SK-N-SH (cell line): ENCODE data around the gene TLDC2. TPM values are rescaled to one million over a fixed set of nuclear protein-coding genes. Genes with fewer than 3 reads are reported as not detected.
"Not testable (repeated sequence)": the region's sequence is repeated elsewhere in the genome, so short reads cannot be mapped to it uniquely, and the experiment has no call there.

Source experiments
- CTCF ChIA-PET: fragments of 300-600, 350-600 bp; formaldehyde crosslinking; extraction: SDS; loops from one replicate; lab custom pipeline; 2021; lab: Yijun Ruan, JAX
- POLR2A ChIA-PET: fragments of 350-600 bp; sonication (Branson Sonifier 250); formaldehyde crosslinking; extraction: SDS; loops from one replicate; lab custom pipeline; 2020; ENCODE audit warnings: antibody characterized with exemption, inconsistent platforms; lab: Yijun Ruan, JAX
- DNase-seq: peaks from one replicate; pipeline ENCODE4 v3.0.0; 2012
- H2AFZ ChIP-seq: fragments of 200-600 bp; sonication (generic); 2 replicates; pipeline ENCODE4 v1.8.1; 2016; ENCODE audit warnings: antibody characterized with exemption, mild to moderate bottlenecking, low read depth
- H3F3A ChIP-seq: fragments of 200-600 bp; sonication (generic); replicated peaks from 2 replicates; pipeline ENCODE3; 2016; ENCODE audit warnings: antibody characterized with exemption, mild to moderate bottlenecking; ENCODE audit not compliant: insufficient read depth
- H3K27ac ChIP-seq, 2 experiments: fragments of 200-500 bp in 1 of 2; fragments of 200-600 bp in 1 of 2; sonication (Bioruptor generic) in 1 of 2; sonication (generic), shearing (Covaris generic) in 1 of 2; 2 replicates each; pipeline versions ENCODE4 v1.5.1 to v1.6.1; 2014 to 2016; ENCODE audit warnings: low read depth in 2 of 2, inconsistent platforms in 1 of 2, low read length in 1 of 2, mild to moderate bottlenecking in 1 of 2, mixed read lengths in 1 of 2
- H3K27me3 ChIP-seq: fragments of 200-600 bp; sonication (generic), shearing (Covaris generic); 2 replicates; pipeline ENCODE4 v1.6.1; 2016; ENCODE audit warnings: mixed run types; ENCODE audit not compliant: insufficient read depth
- H3K36me3 ChIP-seq, 2 experiments: fragments of 200-500 bp in 1 of 2; fragments of 200-600 bp in 1 of 2; sonication (Bioruptor generic) in 1 of 2; sonication (generic) in 1 of 2; replicated peaks in 1 of 2; 2 replicates each; pipeline versions ENCODE3 to v1.5.1; 2014 to 2016; ENCODE audit warnings: low read length in 1 of 2, mild to moderate bottlenecking in 1 of 2; ENCODE audit not compliant: insufficient read depth in 2 of 2, control insufficient read depth in 1 of 2
- H3K4me1 ChIP-seq, 2 experiments: fragments of 200-500 bp in 1 of 2; fragments of 200-600 bp in 1 of 2; sonication (Bioruptor generic) in 1 of 2; sonication (generic), shearing (Covaris generic) in 1 of 2; 2 replicates each; pipeline versions ENCODE4 v1.5.1 to v1.6.1; 2014 to 2016; ENCODE audit warnings: low read depth in 1 of 2, low read length in 1 of 2, mixed run types in 1 of 2; ENCODE audit not compliant: insufficient read depth in 2 of 2, control insufficient read depth in 1 of 2
- H3K4me2 ChIP-seq: fragments of 200-600 bp; sonication (generic), shearing (Covaris generic); 2 replicates; pipeline ENCODE4 v1.6.1; 2017; ENCODE audit warnings: mixed run types
- H3K4me3 ChIP-seq, 2 experiments: fragments of 200-500 bp in 1 of 2; fragments of 200-600 bp in 1 of 2; sonication (Bioruptor generic) in 1 of 2; sonication (generic), shearing (Covaris generic) in 1 of 2; 2 replicates each; pipeline versions ENCODE4 v1.5.1 to v1.8.1; 2014 to 2016; ENCODE audit warnings: low read depth in 2 of 2, inconsistent platforms in 1 of 2, low read length in 1 of 2, mild to moderate bottlenecking in 1 of 2, mixed read lengths in 1 of 2, moderate library complexity in 1 of 2
- H3K79me2 ChIP-seq: fragments of 200-600 bp; sonication (generic); 2 replicates; pipeline ENCODE4 v1.8.1; 2017; ENCODE audit warnings: mild to moderate bottlenecking; ENCODE audit not compliant: insufficient read depth
- H3K9ac ChIP-seq: fragments of 200-600 bp; sonication (generic); 2 replicates; pipeline ENCODE4 v1.6.1; 2017; ENCODE audit warnings: mixed run types
- H3K9me2 ChIP-seq: fragments of 200-600 bp; sonication (generic); 2 replicates; pipeline ENCODE4 v1.6.1; 2017; ENCODE audit warnings: mixed run types
- H3K9me3 ChIP-seq: fragments of 200-600 bp; sonication (generic); 2 replicates; pipeline ENCODE4 v1.6.1; 2017; ENCODE audit warnings: mixed run types, mild to moderate bottlenecking, moderate library complexity
- H4K20me1 ChIP-seq: fragments of 200-600 bp; sonication (generic); 2 replicates; pipeline ENCODE4 v1.6.1; 2017; ENCODE audit warnings: mild to moderate bottlenecking, mixed run types; ENCODE audit not compliant: insufficient read depth
- CTCF ChIP-seq: fragments of 200-600 bp; sonication (generic); IDR thresholded peaks from 2 replicates; pipeline ENCODE4 v1.6.1; 2017; ENCODE audit warnings: antibody characterized with exemption, mild to moderate bottlenecking, moderate library complexity
- EP300 ChIP-seq, 2 experiments: IDR thresholded peaks; 2 replicates each; pipeline versions ENCODE4 v1.4.0 to v1.6.1; 2012; ENCODE audit warnings: borderline replicate concordance in 1 of 2, low read depth in 1 of 2, low read length in 1 of 2
- FOXJ3 ChIP-seq: sonication (generic); formaldehyde crosslinking; IDR thresholded peaks from 2 replicates; pipeline ENCODE4 v1.5.1; 2020; ENCODE audit warnings: mild to moderate bottlenecking, missing genetic modification reagents
- FOXM1 ChIP-seq: IDR thresholded peaks from 2 replicates; pipeline ENCODE4 v1.4.0; 2012; ENCODE audit warnings: low read depth, mild to moderate bottlenecking
- GABPA ChIP-seq: IDR thresholded peaks from 2 replicates; pipeline ENCODE4 v1.4.0; 2012; ENCODE audit warnings: low read depth, mild to moderate bottlenecking
- GATA2 ChIP-seq: sonication (generic); formaldehyde crosslinking; IDR thresholded peaks from 2 replicates; pipeline ENCODE4 v1.5.0; 2020; ENCODE audit warnings: mild to moderate bottlenecking, missing genetic modification reagents
- POLR2AphosphoS5 ChIP-seq: IDR thresholded peaks from 2 replicates; pipeline ENCODE4 v1.6.1; 2012; ENCODE audit warnings: low read depth, low read length
- RAD21 ChIP-seq: IDR thresholded peaks from 2 replicates; pipeline ENCODE4 v1.6.1; 2012; ENCODE audit warnings: mild to moderate bottlenecking, low read length
- RFX5 ChIP-seq: IDR thresholded peaks from 2 replicates; pipeline ENCODE4 v1.6.1; 2012; ENCODE audit warnings: mild to moderate bottlenecking, improper control_type of control experiment, low read length
- SMC3 ChIP-seq: IDR thresholded peaks from 2 replicates; pipeline ENCODE4 v1.6.1; 2012; ENCODE audit warnings: low read depth, low read length, improper control_type of control experiment
- TCF12 ChIP-seq: IDR thresholded peaks from 2 replicates; pipeline ENCODE4 v1.4.0; 2012
- TEAD4 ChIP-seq: IDR thresholded peaks from 2 replicates; pipeline ENCODE4 v1.4.0; 2012; ENCODE audit warnings: mild to moderate bottlenecking, borderline replicate concordance; ENCODE audit not compliant: insufficient read depth
- USF2 ChIP-seq: fragments of 150-350 bp; IDR thresholded peaks from 2 replicates; pipeline ENCODE4 v1.6.1; 2017; ENCODE audit warnings: antibody characterized with exemption, low read length, low read depth, borderline replicate concordance
- YY1 ChIP-seq: IDR thresholded peaks from 2 replicates; pipeline ENCODE4 v1.4.0; 2012; ENCODE audit warnings: low read depth, mild to moderate bottlenecking
- WGBS: methylation state at CpG from one replicate; pipeline ENCODE4 v1.1.6; 2017; ENCODE audit warnings: low lambda C conversion rate; 5-methylcytosine and 5-hydroxymethylcytosine counted together
- polyA plus RNA-seq, 3 experiments: library from polyadenylated mRNA; depleted of rRNA; stranded (reverse); fragments of >200 nt; gene quantifications; 2 replicates each; pipeline ENCODE4 v1.2.3, GENCODE V29; 2012
- TF ChIP-seq, protein P1 (sequence below): IDR thresholded peaks from 2 replicates; pipeline ENCODE4; 2012
- TF ChIP-seq, protein P2 (sequence below): IDR thresholded peaks from 2 replicates; pipeline ENCODE4 v1.4.0; 2012; ENCODE audit warnings: low read depth, borderline replicate concordance

Gene TLDC2
- polyA plus RNA-seq, 1 of the 3 experiments (the other 2 are of a cell fraction) = 0.02 TPM

- H3K4me3 ChIP-seq = no peak overlapping the region; a peak in 1 of 4 replicates
- H3K9ac ChIP-seq = no peak overlapping the region
- ChIA-PET POLR2A (no interaction called here), CTCF (interaction anchor here (1.0 to 5.0 kb wide), 7 partner anchors 13 to 66 kb away, joined by 3 to 28 read pairs (median 5); partner anchors contain the start of gene DSN1)
- H2AFZ ChIP-seq = no peak overlapping the region
- no peaks in the 10 kb centered on the region for H4K20me1 ChIP-seq
- peaks cover 7 to 12% of the 10 kb centered on the region in 2 experiments; a peak in 3 of 4 replicates for H3K4me1 ChIP-seq
- peaks cover 11% of the 10 kb centered on the region for H3F3A ChIP-seq
- H3K27me3 ChIP-seq = no peaks in the 10 kb centered on the region
- peak overlapping the region; percentile 18 to 66; a peak in 3 of 4 replicates for H3K27ac ChIP-seq
- no peaks in the 10 kb centered on the region for H3K9me2 ChIP-seq
- peak; percentile 77 for DNase-seq
- peaks cover 83% of the 10 kb centered on the region for H3K79me2 ChIP-seq
- peak; percentile 52 for TF ChIP-seq RAD21
- TF ChIP-seq SMC3 = peak; percentile 20; the same call in 1 of the 2 replicates
- TF ChIP-seq TCF12 = no peak
- TF ChIP-seq, protein P1, sequence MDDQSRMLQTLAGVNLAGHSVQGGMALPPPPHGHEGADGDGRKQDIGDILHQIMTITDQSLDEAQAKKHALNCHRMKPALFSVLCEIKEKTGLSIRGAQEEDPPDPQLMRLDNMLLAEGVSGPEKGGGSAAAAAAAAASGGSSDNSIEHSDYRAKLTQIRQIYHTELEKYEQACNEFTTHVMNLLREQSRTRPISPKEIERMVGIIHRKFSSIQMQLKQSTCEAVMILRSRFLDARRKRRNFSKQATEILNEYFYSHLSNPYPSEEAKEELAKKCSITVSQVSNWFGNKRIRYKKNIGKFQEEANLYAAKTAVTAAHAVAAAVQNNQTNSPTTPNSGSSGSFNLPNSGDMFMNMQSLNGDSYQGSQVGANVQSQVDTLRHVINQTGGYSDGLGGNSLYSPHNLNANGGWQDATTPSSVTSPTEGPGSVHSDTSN = no peak
- no peak for TF ChIP-seq FOXJ3 (CRISPR knock-in tag)
- TF ChIP-seq CTCF = peak; percentile 64
- peaks cover 0 to 11% of the 10 kb centered on the region in 2 experiments for H3K36me3 ChIP-seq
- 83% methylated on average over 9 of the region's 9 CpGs for WGBS
- peak overlapping the region; percentile 82; the same call in 1 of the 2 replicates for H3K4me2 ChIP-seq
- no peaks in the 10 kb centered on the region for H3K9me3 ChIP-seq
Measured at GRCh38 chr20:36836591-36837269, 39.2 kb upstream of the TLDC2 start.

- DNase-seq, H2AFZ ChIP-seq, H3K27me3 ChIP-seq, H3K9ac ChIP-seq, H3K9me2 ChIP-seq, H3K27ac ChIP-seq, H3K9me3 ChIP-seq, H3K4me2 ChIP-seq, H3K4me3 ChIP-seq, H4K20me1 ChIP-seq, H3K4me1 ChIP-seq, POLR2A ChIA-PET: not testable (repeated sequence)
- WGBS = 100% methylated on average over 2 of the region's 3 CpGs
- CTCF ChIA-PET = interaction anchor here (1.1 kb wide), 1 partner anchor 48 kb away, joined by 4 read pairs; no protein-coding TSS in a partner anchor
- Histone ChIP-seq H3F3A (peaks cover 11% of the 10 kb centered on the region), H3K36me3 (peaks cover 0 to 11% of the 10 kb centered on the region in 2 experiments), H3K79me2 (peaks cover 83% of the 10 kb centered on the region)
Measured at GRCh38 chr20:36838376-36838775, 37.6 kb upstream of the TLDC2 start.

GRCh38 chr20:36839150-36839549, 36.8 kb upstream of the TLDC2 start:
- Histone ChIP-seq H3F3A (peaks cover 11% of the 10 kb centered on the region), H3K79me2 (peaks cover 82% of the 10 kb centered on the region), H3K9me3 (no peaks in the 10 kb centered on the region), H3K27me3 (no peaks in the 10 kb centered on the region), H3K9ac (no peak overlapping the region), H3K4me1 (peaks cover 7 to 8% of the 10 kb centered on the region in 2 experiments; a peak in 3 of 4 replicates), H3K9me2 (no peaks in the 10 kb centered on the region), H4K20me1 (no peaks in the 10 kb centered on the region), H3K4me2 (no peak overlapping the region), H3K4me3 (no peak overlapping the region), H3K27ac (no peak overlapping the region), H3K36me3 (peaks cover 0 to 11% of the 10 kb centered on the region in 2 experiments), H2AFZ (no peak overlapping the region)
- CTCF ChIA-PET = interaction anchor here (1.0 to 1.1 kb wide), 2 partner anchors 24 to 48 kb away, joined by 3 to 4 read pairs; a partner anchor contains a TSS
- POLR2A ChIA-PET = no interaction called here
- WGBS = 94% methylated on average over 8 of the region's 23 CpGs
- no peak for DNase-seq
- TF ChIP-seq USF2 (no peak), GATA2 (CRISPR knock-in tag) (no peak), SMC3 (no peak), GABPA (no peak), FOXM1 (no peak), YY1 (no peak), RFX5 (no peak), EP300 (IDR thresholded peaks at IDR 0.05; ENCODE audit: borderline replicate concordance in 1 of 2, low read depth in 1 of 2, low read length in 1 of 2) (no peak), TEAD4 (no peak), POLR2AphosphoS5 (no peak)
- TF ChIP-seq, protein P2, sequence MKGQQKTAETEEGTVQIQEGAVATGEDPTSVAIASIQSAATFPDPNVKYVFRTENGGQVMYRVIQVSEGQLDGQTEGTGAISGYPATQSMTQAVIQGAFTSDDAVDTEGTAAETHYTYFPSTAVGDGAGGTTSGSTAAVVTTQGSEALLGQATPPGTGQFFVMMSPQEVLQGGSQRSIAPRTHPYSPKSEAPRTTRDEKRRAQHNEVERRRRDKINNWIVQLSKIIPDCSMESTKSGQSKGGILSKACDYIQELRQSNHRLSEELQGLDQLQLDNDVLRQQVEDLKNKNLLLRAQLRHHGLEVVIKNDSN = no peak
